ENCODE results near the gene GRIK2.

Gene GRIK2

DNA sequence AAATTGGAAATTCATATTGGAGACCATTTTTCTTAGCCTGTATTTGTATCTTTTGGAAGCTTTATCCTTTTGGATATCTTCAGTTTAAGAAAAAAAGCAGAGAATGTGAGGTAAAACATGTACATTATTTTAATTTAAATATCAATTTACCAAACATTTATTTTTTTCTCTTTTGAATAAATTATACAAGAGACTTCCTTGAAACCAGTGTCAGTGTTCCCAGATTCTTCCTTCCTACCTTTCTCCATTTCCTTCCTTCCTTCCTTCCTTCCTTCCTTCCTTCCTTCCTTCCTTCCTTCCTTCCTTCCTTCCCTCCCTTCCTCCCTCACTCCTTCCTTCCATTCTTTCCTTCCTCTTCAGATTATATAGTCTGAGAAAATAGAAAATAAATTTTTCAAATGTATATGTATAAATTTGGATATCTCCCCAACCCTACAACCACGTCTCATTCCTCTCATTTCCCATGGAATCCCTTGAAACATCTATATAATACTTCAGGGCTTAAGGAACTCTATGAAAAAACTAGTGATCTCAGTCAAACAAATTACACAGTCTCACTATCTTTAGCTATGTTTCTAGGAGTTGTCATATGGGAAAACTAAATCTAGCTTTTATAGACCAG, 528.4 kb downstream of the GRIK2 start:
- DNase-seq = no peak

DNA sequence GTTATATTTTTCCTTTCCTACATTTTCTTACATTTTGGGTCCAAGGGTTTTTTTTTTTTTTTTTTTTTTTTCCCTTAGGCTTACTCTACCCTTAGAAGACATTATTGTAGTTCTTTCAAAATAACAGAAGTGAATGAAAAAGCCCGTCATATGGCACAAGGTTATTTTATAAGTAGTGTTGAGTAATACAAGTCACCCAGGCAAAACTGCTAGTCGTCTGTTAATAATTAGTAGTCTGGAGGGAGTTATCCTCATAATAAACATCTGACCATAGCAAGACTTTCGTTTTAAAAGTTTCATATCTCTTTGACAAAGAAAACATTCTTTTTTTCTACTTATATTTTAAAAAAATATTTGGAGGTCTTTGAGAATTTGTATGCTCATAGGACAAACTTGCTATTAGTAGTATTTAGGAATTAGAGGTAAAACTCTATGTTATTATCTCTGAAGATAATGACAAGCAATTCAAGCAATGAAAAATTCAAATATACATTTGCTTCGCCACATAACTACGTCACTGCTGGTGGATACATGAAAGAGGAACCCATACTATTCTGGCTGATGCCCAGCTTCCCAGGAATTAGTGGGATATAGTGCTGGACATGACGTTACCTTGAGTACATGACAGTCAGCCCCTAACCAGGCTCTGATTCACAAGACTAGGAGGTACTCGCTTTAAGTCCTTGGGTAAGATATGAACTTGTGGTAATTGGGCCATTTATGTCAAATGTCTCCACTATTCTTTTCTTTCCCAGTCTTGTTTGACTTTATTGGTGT, 532.8 kb downstream of the GRIK2 start:
- no peak for DNase-seq

DNA sequence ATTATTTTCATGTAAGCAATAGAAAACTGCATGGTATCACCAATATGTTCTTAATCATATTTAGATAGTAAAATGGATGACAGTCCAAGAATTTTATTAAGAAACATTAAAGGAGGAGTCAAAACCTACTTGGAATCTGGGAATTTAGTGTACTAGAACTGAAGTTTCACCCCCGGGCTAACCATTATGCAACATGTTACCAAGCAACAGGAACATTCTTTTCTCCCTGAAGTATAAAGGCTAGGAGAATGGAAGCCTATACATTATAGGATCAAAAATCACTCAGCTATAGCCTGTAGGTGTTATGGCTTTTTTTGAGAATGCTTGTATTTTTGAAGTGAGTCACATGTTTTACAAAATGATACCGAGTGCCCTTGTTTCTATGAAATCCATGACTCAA, 538.3 kb downstream of the GRIK2 start:
- no peak for DNase-seq

DNA sequence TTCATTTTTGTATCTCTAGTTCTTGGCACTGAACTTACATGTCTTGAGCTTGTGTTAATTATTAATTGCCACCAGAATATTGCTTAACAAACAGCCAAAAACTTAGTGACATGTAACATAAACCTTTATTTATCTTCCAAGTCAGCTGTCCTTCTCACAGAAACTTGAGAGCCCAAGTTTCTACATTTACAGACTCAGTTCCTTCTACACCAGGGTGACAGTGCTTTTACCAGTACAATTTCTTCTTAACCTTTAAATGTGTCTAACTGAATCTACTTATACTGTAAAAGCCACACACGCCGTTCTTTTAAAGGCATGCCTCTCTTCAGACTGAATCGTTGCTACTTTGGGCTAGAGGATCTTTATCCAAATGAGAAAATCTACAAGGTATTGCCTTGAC, 539.2 kb downstream of the GRIK2 start:
- no peak for DNase-seq

DNA sequence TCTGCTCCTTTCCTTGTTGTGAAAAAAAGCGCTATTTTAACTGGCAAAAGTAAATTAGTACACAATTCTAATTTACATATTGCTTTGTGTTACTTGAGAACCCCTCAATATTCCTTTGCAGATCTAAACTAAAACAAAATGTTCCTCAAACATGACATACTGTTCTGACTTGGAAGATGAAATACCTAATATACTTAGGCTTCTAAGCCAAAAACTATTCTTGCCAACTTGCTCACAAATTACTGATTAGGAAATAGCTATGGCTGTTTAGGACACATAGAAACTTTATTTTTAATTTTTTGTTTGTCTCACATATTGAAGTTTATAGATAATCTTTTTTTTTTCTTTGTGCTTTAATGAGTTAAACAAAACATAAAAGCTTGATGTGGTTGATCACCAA, 542.2 kb downstream of the GRIK2 start:
- no peak for DNase-seq

DNA sequence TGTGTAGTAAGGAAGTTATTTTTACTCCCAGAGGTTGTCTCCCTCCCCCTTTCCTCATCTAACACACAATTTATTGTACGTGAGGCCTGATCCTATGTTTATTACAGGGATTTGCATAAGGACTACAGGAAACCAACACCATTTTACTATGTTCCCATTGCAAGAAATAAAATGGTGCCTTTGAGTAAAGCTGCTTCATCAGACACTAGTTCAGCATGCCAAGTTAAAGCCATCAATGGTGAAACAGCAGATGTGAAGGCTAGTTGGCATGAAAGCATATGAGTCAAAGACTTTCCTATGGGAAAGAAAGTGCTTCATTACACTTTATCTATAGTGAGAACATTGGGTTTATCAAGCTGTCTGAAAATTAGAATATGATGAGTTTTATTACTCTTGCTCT, 543.0 kb downstream of the GRIK2 start:
- DNase-seq = no peak

DNA sequence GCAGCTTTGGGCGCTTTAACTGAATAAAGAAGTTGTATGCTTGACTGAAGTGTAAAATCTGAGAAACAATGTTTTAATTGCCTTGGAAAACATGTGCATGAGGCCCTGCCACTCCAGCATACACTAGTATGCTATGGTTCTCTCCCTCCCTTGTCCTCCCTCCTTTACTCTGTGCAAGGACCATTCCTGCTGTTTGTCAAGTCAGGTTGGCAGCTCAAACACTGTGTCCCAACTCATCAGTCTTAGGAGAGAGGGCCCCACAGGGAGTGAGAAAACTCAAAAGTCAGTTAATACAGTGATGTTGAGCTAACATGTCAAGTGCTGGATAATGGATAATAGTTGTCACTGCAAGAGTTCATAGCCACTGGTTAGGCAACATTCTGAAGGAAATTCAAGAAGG, 543.6 kb downstream of the GRIK2 start:
- no peak for DNase-seq

DNA sequence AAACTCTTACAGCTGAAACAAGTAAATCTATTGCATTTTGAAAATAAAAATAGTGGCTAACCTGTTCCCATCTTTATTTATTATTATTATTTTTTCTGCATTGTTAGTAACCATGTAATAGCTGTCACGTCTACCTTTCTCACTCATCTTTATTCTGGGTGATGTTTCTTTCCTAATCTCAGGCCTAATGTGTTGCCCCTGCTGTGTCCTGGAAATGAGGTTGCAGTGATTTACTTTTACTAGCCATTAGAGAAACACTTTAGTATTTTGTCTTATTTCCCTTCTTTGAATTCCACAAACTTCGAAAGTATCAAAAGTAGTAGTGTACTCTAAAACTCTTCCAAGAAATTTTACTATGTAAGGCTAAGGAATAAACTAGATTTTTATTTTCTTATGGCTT, 546.9 kb downstream of the GRIK2 start:
- DNase-seq = no peak

DNA sequence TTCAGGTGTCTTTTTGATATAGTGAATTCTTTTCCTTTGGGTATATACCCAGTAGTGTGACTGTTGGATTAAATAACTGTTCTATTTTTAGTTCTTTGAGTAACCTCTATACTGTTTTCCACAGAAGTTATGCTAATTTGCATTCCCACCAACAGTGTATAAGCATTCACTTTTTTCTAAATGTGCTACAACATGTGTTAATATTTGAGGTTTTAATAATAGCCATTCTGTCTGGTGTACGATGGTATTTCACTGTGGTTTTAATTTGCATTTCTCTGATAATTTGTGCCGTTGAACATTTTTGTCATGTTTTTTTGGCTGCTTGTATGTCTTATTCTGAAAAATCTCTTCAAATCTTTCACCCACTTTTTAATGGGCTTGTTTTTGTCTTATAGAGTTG, 563.5 kb downstream of the GRIK2 start:
- no peak for DNase-seq

DNA sequence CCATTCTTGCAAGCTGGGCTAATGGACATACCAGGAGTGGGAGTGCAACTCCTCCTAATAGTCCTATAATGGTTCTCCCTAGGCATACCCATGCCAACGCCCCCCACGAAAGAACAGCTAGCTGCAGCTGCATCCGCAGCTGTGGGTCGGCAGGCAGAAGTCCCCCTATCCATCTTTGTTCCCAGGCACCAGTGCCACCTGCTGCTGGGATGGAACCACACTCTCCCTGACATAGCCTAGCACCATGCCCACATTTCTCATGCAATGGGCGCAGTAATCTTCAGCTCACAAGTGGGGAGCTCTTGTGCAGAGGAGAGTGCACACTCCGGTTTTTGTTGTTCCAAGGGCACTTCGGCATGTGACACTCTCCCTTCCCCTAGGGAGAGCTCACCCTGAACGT, 567.8 kb downstream of the GRIK2 start:
- DNase-seq = no peak

DNA sequence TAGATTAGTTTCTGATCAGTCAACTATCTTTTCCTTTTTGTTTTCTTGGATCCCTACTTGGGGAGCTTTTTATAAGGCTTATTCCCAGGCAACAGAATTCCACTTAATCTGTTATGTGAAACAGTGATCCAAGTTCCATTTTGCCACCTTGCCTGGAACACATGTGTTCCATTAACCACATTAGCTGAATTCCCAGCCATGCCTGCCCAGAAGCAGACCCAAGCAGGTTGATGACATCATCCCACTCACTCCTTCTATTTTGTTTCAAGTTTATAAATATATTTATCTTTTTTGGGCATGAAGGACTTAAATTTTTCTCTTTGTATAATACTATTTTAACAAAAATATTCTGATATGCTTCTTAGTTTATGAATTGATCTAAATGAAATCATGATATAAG, 587.4 kb downstream of the GRIK2 start:
- no peak for DNase-seq

DNA sequence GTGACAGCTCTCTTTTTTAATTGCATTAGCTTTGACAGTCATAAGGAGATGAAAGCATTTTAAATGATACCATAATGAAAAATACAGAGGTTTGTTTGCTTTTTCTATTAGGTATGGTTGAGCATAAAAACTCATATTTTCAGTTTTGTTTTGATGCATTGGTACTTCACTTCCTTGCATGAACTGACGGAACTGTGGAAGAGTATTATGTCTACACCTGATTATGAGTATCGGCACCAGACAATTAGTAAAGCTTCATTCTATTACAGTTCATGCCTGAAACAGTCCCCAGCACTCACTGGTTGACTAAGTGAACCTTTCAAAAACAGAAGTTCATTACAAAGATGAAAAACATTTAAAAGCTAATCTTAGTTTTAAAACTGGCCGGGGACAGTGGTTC, 593.0 kb downstream of the GRIK2 start:
- no peak for DNase-seq

DNA sequence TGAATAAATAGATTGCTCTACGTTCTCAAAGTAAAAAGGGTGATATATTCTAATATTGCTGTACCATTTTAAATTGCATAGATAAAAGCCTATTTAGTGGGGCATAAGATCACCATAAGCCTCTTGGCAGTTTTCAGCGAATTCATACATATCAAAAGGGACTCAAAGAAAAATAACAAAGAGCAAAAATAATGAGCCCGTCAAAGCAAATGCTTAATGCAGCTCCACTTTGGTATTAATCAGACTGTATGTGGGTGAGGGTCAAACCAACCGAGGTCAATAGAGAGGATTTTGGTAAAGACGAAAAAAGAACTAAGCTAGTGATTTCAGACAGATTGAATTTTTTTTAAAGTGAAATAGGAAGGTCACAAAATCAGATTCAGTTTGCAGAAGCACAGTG, 598.8 kb downstream of the GRIK2 start:
- no peak for DNase-seq

DNA sequence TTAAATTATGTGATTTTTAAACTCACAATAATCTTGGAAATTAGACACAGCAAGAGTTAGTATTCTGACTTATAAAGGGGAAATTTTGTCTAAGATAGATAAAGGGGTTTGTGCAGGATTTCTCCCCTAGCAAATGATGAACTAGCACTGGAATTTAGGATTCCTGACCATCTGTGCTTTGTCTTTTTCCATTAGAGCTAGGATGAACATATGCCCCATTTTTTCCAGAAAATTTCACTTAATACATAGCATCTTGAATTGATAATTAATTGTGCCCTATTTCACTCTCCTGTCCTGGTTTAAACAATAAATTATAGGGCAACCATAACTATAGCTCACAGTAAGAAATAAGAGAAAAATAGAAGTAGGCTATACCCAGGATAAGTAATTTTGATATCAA, 601.0 kb downstream of the GRIK2 start:
- no peak for DNase-seq

DNA sequence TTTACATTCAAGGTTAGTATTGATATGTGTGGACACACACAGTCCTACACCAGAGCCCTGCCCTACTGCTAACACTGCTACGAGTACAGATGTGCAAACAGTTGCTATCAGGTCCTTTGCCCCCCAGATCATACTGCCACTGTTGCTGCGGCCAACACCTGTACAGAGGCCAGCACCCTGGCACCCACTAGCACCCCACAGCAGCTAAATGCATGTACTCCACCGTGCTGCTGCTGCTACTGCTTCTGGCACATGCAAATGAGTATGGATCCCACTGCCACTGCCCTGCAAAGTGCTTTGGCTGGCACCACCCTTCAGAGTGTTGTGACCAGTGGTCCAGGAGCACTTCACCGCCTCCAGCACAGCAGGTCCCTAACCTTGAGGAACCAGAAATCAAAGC, 621.9 kb downstream of the GRIK2 start:
- DNase-seq = no peak

DNA sequence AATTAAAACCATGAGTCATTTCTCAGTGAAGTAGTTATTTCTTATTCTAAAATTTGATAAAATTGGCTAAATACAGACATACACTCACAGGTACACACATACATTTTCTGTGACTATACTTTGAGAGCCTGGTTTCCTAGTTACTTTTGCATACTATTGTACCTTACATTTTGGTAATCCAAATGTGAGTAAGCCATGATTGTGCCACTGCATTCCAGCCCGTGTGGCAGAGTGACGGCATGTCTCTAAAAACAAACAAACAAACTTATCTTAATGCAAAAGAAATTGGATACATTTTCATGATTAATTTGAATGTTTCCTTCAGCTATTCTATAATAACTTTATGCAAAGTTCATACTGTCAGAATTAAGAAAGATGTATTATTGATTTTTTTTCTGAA, 628.8 kb downstream of the GRIK2 start:
- no peak for DNase-seq

DNA sequence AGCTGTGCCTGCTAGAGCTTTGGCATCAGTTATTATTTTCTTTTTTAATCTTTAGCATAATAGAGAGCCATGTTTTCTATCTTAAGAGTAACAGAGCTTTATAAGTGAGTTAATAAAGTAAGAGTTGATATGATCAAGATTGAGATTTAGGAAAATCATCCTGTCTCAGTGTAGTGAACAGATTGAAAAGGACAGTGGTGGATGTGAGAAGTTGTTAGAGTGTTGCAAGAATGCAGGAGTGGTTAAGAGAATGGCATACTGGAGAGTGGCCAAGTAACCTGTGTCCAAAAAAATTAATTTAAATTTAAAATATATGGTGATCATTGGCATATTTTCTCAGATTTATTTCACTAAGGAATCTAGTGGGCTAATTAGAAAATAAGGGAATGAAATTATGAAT, 629.3 kb downstream of the GRIK2 start:
- DNase-seq = no peak

DNA sequence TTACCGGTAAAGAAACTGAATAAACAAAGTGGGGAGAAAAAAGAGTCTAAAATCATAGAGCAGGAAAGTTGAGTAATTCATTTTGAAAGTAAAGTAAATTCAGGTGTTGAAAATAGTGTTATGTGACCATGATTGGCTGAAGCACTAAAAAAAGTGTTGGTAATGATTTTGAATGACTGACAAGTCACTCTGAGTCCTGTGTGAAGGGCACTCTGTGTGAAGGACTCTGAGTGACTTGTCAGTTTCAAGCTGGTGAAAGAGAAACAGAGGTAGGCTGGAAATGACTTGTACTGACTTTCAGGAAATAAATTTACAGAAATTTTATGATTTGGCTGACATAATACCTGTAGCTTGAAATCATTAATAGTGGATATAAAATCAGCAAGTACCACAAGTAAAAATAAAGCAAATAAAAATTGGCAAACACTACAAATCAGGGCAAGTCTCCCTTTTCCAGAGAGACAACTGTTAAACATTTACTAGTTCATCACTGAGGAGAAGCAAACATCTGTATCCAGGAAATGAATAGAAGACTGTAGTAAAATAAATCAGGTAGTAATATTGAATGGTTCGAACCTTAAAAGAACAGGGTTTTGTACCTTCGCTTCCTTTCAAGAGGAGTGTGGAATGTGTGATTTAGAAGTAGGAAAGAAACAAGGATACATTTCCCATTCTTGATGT, 630.6 kb downstream of the GRIK2 start:
- no peak for DNase-seq

DNA sequence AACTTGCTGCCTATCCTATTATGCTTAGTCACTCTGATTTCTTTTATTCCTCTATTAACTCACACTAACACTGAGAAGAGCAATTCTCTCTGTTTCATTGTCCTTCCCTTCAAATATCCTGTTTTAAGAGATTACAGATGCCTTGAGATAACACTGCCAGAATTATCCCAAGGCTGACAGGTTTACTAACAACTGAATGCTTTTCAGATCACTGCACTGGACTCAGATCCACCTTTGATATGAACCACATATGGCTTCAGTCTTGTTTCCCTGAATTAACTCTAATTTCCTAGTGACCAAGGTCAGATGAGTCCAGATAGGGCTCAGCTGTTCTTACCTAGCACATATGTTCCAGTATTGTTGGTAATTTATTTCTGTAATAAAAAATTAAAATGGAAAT, 633.1 kb downstream of the GRIK2 start:
- DNase-seq = no peak

DNA sequence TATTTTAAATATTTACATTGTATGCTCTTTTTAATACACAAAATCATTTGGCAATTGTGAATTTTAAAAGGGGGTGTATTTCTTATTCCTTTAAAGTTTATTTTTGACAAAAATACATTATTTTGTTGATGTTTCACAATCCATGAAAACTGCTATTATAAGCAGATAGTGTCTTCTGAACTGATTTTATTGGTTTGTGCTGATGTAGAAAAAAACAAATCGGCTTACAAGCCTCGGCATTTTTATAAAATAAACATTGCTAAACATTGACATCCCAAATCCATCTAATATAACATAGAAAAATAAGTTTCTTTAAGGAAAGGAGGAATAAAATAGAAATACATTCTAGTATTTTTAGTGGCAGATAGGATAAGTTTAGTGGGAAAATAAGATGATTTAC, 634.7 kb downstream of the GRIK2 start:
- DNase-seq = no peak

DNA sequence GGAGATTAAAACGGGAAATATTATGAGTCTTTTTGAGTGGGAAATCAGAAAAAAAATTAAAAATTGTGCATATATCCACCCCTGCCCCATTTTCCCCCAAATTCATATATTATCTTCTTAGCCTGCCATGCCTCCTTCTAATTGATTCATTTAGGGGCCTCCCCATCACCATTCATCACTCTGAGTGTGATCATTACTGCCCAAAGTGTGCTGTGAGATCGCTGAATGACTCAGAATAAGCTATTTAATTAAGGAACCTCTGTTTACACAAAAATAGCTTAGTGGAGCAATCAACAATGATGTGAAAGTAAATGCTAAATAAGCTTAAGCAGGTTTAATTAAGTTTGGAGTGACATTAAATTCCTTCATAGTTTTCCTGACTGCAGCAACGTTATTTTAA, 645.5 kb downstream of the GRIK2 start:
- DNase-seq = no peak

DNA sequence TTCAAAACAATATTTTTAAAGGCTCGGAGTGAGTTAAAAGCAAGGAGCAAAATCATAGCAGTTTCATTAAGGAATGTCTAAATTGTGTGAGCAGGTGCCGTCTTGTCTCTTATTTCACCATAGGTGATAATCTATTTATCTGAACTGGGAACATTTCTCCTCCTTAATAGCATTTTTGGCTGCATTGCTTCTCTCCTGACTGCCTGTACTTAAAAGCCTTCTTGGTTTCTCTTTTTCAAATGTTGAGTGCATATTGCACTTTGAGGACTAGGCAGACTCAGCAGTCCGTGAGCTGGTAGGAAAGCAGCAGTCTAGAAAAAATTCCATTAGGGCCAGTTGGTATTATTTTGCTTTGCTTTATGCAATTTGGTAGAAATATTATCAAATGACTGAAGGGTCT, 645.9 kb downstream of the GRIK2 start:
- no peak for DNase-seq

DNA sequence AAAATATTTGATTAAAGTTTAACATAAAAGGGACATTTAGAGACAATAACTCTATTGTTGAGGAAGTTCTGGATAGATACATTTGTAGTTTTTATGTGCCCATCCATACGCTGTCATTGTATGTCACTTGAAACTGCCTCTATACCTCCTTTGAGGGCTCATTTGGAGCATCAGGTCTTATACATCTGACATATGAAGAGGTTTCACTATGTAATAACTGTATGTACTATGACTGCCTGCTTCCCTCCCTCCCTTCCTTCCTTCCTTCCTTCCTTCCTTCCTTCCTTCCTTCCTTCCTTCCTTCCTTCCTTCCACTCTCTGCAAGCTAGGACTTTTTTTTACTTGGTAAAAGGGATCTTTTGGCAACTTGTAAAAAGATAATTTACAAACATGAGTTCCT, 657.5 kb downstream of the GRIK2 start:
- no peak for DNase-seq

DNA sequence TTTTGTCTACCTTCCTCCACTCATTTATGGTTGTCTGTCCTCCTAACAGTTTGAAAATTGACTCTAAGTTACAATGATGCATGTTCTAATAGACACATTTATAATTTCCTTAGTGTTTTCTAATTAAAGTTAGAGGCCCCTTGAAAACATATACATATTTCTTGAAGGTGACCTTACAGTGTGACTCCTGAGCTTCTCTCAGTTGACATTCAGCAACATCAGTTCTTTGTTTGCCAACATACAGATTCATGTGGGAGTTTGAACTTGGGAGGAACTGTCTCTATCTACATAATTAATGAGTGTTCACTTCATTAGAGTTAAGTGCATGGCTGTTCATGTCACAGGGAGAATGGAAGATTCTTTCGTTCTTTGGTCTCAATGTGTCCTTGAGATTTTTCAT, 658.2 kb downstream of the GRIK2 start:
- no peak for DNase-seq

DNA sequence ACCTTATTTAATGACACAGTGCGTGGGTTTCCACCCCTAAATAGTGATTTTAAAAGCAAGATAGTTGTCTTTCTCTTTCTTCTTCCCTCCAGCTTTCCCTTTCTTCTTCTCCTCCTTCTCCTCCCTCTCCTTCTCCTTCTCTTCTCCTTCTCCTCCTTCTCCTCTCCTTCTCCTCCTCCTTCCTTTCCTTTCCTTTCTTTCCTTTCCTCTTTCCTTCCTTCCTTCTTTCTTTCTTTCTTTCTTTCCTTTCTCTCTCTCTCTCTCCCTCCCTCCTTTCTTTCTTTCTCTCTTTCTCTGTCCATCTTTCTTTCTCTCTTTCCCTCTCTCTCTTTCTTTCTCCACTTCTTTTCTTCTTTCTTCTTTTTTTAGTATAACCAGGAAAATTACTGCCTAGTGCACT, 670.6 kb downstream of the GRIK2 start:
- DNase-seq = no peak
